Transverse colon (tissue), 4 donors: ENCODE data around the gene C6orf62.

Experiments used
- EP300 ChIP-seq: sonication (generic); formaldehyde crosslinking; IDR thresholded peaks from one replicate; pipeline ENCODE4 v1.6.1; 2017; ENCODE audit warnings: antibody characterized with exemption, low read depth
- POLR2AphosphoS5 ChIP-seq, 3 donors: sonication (generic); formaldehyde crosslinking; IDR thresholded peaks; one replicate each; pipeline ENCODE4 v1.6.1; 2016; ENCODE audit warnings: antibody characterized with exemption in 3 of 3
- TF ChIP-seq, protein P1 (sequence below), 5 experiments: fragments of 200-600 bp in 3 of 5; fragments of 450-650 bp in 2 of 5; sonication (generic) in 3 of 5; IDR thresholded peaks; 1 replicate in 2 of 5; 2 replicates in 3 of 5; pipeline ENCODE4 v1.5.1; 2016 to 2017; ENCODE audit warnings: antibody characterized with exemption in 5 of 5, inconsistent platforms in 3 of 5, mild to moderate bottlenecking in 2 of 5, moderate library complexity in 1 of 5

DNA sequence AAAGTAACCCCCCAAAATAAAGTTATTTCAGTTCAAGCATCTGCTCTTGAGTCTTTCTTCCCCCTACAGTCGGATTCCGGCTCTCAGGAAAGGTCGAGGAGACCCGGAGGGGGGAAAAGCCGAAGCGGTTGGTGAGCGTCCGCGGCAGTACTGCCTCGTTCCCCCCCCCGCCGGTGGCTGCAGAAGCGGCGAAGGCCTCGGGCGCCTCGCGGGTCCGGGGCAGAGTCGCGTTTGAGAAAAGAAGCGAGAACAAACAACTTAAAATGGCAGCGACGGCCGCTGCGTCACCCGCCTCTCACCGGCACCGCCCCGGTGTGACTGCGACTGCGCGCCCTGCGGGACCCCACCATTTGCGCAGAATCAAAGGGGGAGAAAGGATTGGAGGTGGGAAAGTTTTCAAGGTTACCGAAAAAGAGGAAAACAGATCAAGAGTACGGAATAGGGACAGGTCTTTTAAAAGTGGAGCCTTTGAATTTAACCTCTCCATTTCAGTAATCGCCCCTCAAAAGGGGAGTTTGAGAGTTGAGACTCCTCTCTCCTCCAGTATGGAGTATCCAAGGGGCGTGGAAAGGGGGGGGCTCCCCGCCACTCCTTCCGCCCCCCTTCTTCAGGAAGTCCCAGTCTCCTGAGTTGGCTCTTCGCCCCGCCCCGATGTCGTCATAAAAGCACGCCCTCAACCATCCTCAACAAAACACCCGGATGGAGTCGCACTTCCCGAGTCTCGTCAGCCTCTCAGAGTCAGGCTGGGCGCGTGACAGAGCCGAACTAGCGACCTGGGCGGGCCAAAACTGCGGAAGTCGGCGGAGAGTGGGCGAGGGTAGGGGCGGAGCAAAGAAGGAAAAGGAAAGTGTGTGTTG, 1.9 kb upstream of the C6orf62 start:
- TF ChIP-seq, protein P1, sequence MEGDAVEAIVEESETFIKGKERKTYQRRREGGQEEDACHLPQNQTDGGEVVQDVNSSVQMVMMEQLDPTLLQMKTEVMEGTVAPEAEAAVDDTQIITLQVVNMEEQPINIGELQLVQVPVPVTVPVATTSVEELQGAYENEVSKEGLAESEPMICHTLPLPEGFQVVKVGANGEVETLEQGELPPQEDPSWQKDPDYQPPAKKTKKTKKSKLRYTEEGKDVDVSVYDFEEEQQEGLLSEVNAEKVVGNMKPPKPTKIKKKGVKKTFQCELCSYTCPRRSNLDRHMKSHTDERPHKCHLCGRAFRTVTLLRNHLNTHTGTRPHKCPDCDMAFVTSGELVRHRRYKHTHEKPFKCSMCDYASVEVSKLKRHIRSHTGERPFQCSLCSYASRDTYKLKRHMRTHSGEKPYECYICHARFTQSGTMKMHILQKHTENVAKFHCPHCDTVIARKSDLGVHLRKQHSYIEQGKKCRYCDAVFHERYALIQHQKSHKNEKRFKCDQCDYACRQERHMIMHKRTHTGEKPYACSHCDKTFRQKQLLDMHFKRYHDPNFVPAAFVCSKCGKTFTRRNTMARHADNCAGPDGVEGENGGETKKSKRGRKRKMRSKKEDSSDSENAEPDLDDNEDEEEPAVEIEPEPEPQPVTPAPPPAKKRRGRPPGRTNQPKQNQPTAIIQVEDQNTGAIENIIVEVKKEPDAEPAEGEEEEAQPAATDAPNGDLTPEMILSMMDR (IDR thresholded peaks at IDR 0.05): no peak
- peak; percentile 99 to 100 (median 100) for TF ChIP-seq POLR2AphosphoS5 (IDR thresholded peaks at IDR 0.05)
- TF ChIP-seq EP300: no peak
